Psoas muscle (tissue), 8 donors: ENCODE data around the gene SF3A2. TPM values are rescaled to one million over a fixed set of nuclear protein-coding genes. Genes with fewer than 3 reads are reported as not detected.

Experiments
- ATAC-seq, 4 donors: fragments of 200-7000 bp; cut with Tn5 transposase; one replicate each; pipeline ENCODE4 v1.9.1; 2020; ENCODE audit warnings: moderate library complexity in 3 of 4, mild to moderate bottlenecking in 2 of 4
- DNase-seq, 2 donors: peaks; one replicate each; pipeline ENCODE4 v3.0.0-alpha.2; 2020
- H3K27ac ChIP-seq: fragments of 200-600 bp; one replicate; pipeline ENCODE4 v1.8.0; 2022
- H3K27me3 ChIP-seq, 3 donors: fragments of 200-600 bp in 1 of 3; one replicate each; pipeline versions ENCODE4 v1.6.1 to v1.8.0; 2013 to 2022; ENCODE audit warnings: low read length in 2 of 3, mild to moderate bottlenecking in 2 of 3, moderate library complexity in 1 of 3; ENCODE audit not compliant: insufficient read depth in 3 of 3
- H3K36me3 ChIP-seq, 2 donors: fragments of 200-600 bp in 1 of 2; one replicate each; pipeline versions ENCODE4 v1.6.1 to v1.8.0; 2013 to 2022; ENCODE audit warnings: low read depth in 1 of 2, mild to moderate bottlenecking in 1 of 2, moderate library complexity in 1 of 2; ENCODE audit not compliant: insufficient read depth in 1 of 2
- H3K4me1 ChIP-seq: fragments of 200-600 bp; one replicate; pipeline ENCODE4 v1.8.0; 2022
- H3K4me3 ChIP-seq: fragments of 200-600 bp; one replicate; pipeline ENCODE4 v1.8.0; 2022; ENCODE audit warnings: mild to moderate bottlenecking
- H3K9me3 ChIP-seq: fragments of 200-600 bp; one replicate; pipeline ENCODE4 v1.8.0; 2022
- CTCF ChIP-seq: fragments of 200-600 bp; IDR thresholded peaks from one replicate; pipeline ENCODE4 v1.8.0; 2022; ENCODE audit warnings: antibody characterized with exemption
- whole genome bisulfite sequencing, 3 donors: extraction: QIAGEN DNeasy Blood & Tissue Kit; methylation state at CpG; one replicate each; pipeline versions ENCODE4 v1.1.6 to v1.1.7; 2013; 5-methylcytosine and 5-hydroxymethylcytosine counted together
- intact Hi-C, 2 donors: fragments of 100-400 bp; cut with DNase I; formaldehyde crosslinking; loops; one replicate each; pipeline versions ENCODE4 v1.11.0 to v1.14.2; 2022
- polyA plus RNA-seq, 3 donors: library from polyadenylated mRNA; stranded (reverse); fragments of 200-250 nt; gene quantifications; one replicate each; pipeline ENCODE4 v1.2.3, GENCODE V29; 2013
- total RNA-seq, 4 donors: library from RNA; stranded (reverse); fragmentation: NEBNext Ultra II Directional in 2 of 4; extraction: Animal tissue kit (Norgen Biotek cat#: 25700) in 2 of 4; gene quantifications; one replicate each; pipeline versions ENCODE4 v1.2.1 to v1.2.4, GENCODE V29; 2021 to 2023
- donor health status: healthy with polysubstance abuse.
- donor health status: DM: no; HTN: no; CAD: no; lungs with moderate emphysema.
- donor health status: Bipolar disorder and iron deficiency.
- donor health status: healthy.
- donor health status: DM: yes; HTN: yes; CAD: no.
- donor health status: DM: no; HTN: no; CAD: no.
- donor health status: DM: no; HTN: no; CAD: no.
- donor health status: DM: yes; HTN: yes; CAD: no.

SF3A2 gene
- total and polyA plus RNA-seq, 7 donors = 25.9 to 46.8 (median 33.6) TPM

DNA sequence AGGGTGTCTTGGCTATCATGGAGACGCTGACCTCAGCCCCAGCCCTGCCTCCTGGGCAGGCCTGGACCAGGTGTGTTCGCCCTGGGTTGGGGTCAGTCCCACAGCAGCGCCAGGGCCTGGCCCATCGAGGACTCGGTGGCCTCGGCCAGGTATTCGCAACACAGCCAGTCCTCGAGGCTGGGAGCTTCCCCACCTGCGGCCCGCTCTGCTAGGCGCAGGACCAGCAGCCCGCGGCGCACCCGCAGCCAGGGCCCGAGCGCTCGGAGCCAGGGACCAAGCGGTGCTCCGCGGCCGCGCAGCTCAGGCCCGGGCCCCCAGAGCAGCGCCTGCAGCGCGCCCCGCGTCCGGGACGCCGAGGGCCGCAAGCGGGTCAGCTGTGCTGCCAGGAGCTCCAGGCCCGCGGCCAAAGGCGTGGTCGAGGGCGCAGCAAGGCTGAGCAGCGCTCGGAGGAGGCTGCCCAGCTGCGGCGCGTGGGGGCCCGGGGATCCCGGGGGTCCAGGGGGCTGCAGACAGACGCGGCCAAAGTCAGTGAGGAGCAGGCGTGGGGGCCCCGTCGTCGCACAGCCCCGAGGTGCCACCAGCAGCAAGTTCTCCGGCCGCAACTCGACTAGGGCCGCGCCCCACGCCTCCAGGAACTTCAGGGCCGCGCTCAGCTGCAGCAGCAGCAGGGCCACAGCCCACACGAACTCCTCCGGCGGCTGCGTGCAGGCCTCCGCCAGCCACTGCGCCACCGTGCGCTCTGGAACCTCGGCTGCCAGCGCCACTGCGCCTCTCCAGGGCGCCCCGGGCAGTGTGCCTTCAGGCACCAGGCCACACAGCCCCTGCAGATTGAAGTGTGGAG lies 39.2 kb downstream of the SF3A2 start:
- DNase-seq (peak; percentile 68 to 79), ATAC-seq (peak; percentile 11 to 36 (median 20))
- no peak for TF ChIP-seq CTCF
- peak overlapping the region; percentile 28 for H3K4me3 ChIP-seq
- peaks cover 47% of the 10 kb centered on the region for H3K4me1 ChIP-seq
- intact Hi-C loops = loop anchor here (2.0 to 10.0 kb wide), 4 partner anchors 41 to 121 kb away; partner anchors contain the start of gene AP3D1 (in 1 of the 2)
- peak overlapping the region; percentile 58 for H3K27ac ChIP-seq
- no peaks in the 10 kb centered on the region for H3K27me3 ChIP-seq
- 52 to 62% (median 55%) methylated on average over 66 to 74 of the region's 74 CpGs for WGBS, 3 donors
- no peaks in the 10 kb centered on the region for H3K9me3 ChIP-seq
- H3K36me3 ChIP-seq = peaks cover 0 to 28% of the 10 kb centered on the region in 2 donors

GRCh38 chr19:2276429-2276986 lies 39.9 kb downstream of the SF3A2 start:
- Histone ChIP-seq H3K4me3 (peak overlapping the region; percentile 28), H3K27ac (no peak overlapping the region)
- 86 to 92% (median 90%) methylated on average over 28 of the region's 28 CpGs for WGBS, 3 donors

DNA sequence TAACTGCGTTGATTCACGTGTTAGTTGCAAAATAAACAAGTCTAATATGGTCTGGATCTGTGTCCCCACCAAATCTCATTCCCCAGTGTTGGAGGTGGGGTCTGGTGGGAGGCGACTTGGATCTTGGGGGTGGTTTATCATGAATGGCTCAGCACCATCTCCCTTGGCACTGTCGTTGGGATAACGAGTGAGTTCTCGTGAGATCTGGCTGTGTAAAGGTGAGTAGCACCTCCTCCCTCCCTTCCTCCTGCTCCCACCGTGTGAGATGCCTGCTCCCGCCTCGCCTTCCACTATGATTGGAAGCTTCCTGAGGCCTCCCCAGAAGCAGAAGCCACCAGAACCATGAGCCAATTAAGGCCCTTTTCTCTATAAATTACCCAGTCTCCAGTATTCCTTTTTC lies 40.5 kb downstream of the SF3A2 start:
- intact Hi-C loops = loop anchor here in 1 of 2 donors (5.0 to 10.0 kb wide), 3 partner anchors 40 to 122 kb away; partner anchors contain the start of gene AP3D1
- ATAC-seq = no peak

More at GRCh38 chr19:2276429-2276986, 39.9 kb downstream of the SF3A2 start:
- peaks cover 43% of the 10 kb centered on the region for H3K4me1 ChIP-seq
- no peak for ATAC-seq
- H3K27me3 ChIP-seq = no peaks in the 10 kb centered on the region
- TF ChIP-seq CTCF = no peak
- no peak for DNase-seq
- no peaks in the 10 kb centered on the region for H3K9me3 ChIP-seq
- peaks cover 0 to 25% of the 10 kb centered on the region in 2 donors for H3K36me3 ChIP-seq
- intact Hi-C loops = loop anchor here in 1 of 2 donors (5.0 to 10.0 kb wide), 3 partner anchors 41 to 122 kb away; partner anchors contain the start of gene AP3D1

More for the DNA sequence above, 40.5 kb downstream of the SF3A2 start:
- peaks cover 37% of the 10 kb centered on the region for H3K4me1 ChIP-seq
- no peaks in the 10 kb centered on the region for H3K9me3 ChIP-seq
- no peaks in the 10 kb centered on the region for H3K27me3 ChIP-seq
- no peak for TF ChIP-seq CTCF
- WGBS, 3 donors = 81 to 85% (median 84%) methylated on average over 9 of the region's 9 CpGs
- no peak for DNase-seq
- H3K36me3 ChIP-seq = peaks cover 0 to 18% of the 10 kb centered on the region in 2 donors
- no peak overlapping the region for H3K4me3 ChIP-seq
- H3K27ac ChIP-seq = no peak overlapping the region
